HCT116 (cell line): ENCODE results near the gene SIX3. TPM values are rescaled to one million over a fixed set of nuclear protein-coding genes. Genes with fewer than 3 reads are reported as not detected.

Experiments
- ATAC-seq: fragments of 200-7000 bp; cut with Tn5 transposase; 2 replicates; pipeline ENCODE4 v1.9.1; 2020; ENCODE audit warnings: mild to moderate bottlenecking, moderate library complexity
- BruUV-seq: library from RNA; stranded (reverse); fragments of 400-500 nt; replicated peaks from 2 replicates; lab custom pipeline; 2021; lab: Mats Ljungman, UMichigan
- CTCF ChIA-PET: fragments of 300-600 bp; sonication (Branson Sonifier 250); formaldehyde crosslinking; loops from one replicate; lab custom pipeline; 2021; ENCODE audit warnings: antibody characterized with exemption; lab: Charles Lee
- POLR2A ChIA-PET: fragments of 300-600, 350-600 bp; sonication (Branson Sonifier 250); formaldehyde crosslinking; loops from one replicate; lab custom pipeline; 2021; ENCODE audit warnings: antibody characterized with exemption; lab: Charles Lee
- RAD21 ChIA-PET, 2 experiments: fragments of 300-600 bp; sonication (Branson Sonifier 250); formaldehyde crosslinking; loops; one replicate each; lab custom pipeline; 2023; ENCODE audit warnings: low total read pairs in 2 of 2; ENCODE audit not compliant: uncharacterized antibody in 2 of 2, unreplicated experiment in 2 of 2, low non-redundant PET in 1 of 2; lab: Charles Lee
- DNase-seq: peaks from one replicate; pipeline ENCODE4 v3.0.0-alpha.2; 2010; ENCODE audit warnings: low read depth, low spot score
- H2AFZ ChIP-seq: fragments of 200-600 bp; shearing (Covaris generic), sonication (generic); 2 replicates; pipeline ENCODE4 v1.6.1; 2017; ENCODE audit warnings: low read depth, mixed run types, mixed read lengths, antibody characterized with exemption, low read length; ENCODE audit not compliant: poor library complexity, severe bottlenecking
- H3K27ac ChIP-seq: 2 replicates; pipeline ENCODE4 v1.5.1; 2012; ENCODE audit warnings: low read depth, low read length
- H3K27me3 ChIP-seq: fragments of 200-600 bp; sonication (generic); 2 replicates; pipeline ENCODE4 v1.6.1; 2016; ENCODE audit warnings: mixed run types, low read length, mixed read lengths; ENCODE audit not compliant: insufficient read depth
- H3K36me3 ChIP-seq, 2 experiments: fragments of 200-500 bp in 1 of 2; fragments of 200-600 bp in 1 of 2; sonication (Bioruptor generic) in 1 of 2; sonication (generic) in 1 of 2; 2 replicates each; pipeline versions ENCODE4 v1.5.1 to v1.6.1; 2014 to 2016; ENCODE audit warnings: low read length in 2 of 2, inconsistent platforms in 1 of 2, mixed read lengths in 1 of 2, mixed run types in 1 of 2; ENCODE audit not compliant: insufficient read depth in 2 of 2, control insufficient read depth in 1 of 2
- H3K4me1 ChIP-seq, 2 experiments: fragments of 200-600 bp in 1 of 2; sonication (generic) in 1 of 2; 2 replicates each; pipeline versions ENCODE4 v1.5.1 to v1.6.1; 2012 to 2017; ENCODE audit warnings: low read length in 2 of 2, inconsistent platforms in 1 of 2, mild to moderate bottlenecking in 1 of 2, mixed read lengths in 1 of 2, mixed run types in 1 of 2, moderate library complexity in 1 of 2; ENCODE audit not compliant: insufficient read depth in 2 of 2, control insufficient read depth in 1 of 2
- H3K4me2 ChIP-seq: fragments of 200-600 bp; sonication (generic); 2 replicates; pipeline ENCODE4 v1.6.1; 2017; ENCODE audit warnings: mixed run types, low read length, mixed read lengths
- H3K4me3 ChIP-seq, 2 experiments: fragments of 200-600 bp in 1 of 2; sonication (generic) in 1 of 2; replicated peaks in 1 of 2; 2 replicates each; pipeline ENCODE4 v1.5.1; 2011 to 2016; ENCODE audit warnings: low read length in 2 of 2, control low read depth in 1 of 2, low read depth in 1 of 2, mild to moderate bottlenecking in 1 of 2, mixed read lengths in 1 of 2, mixed run types in 1 of 2
- H3K79me2 ChIP-seq: fragments of 200-600 bp; sonication (generic); 2 replicates; pipeline ENCODE4 v1.6.1; 2017; ENCODE audit warnings: mild to moderate bottlenecking, mixed run types, low read length, moderate library complexity, mixed read lengths; ENCODE audit not compliant: insufficient read depth
- H3K9ac ChIP-seq: fragments of 200-600 bp; sonication (generic); 2 replicates; pipeline ENCODE4 v1.6.1; 2016; ENCODE audit warnings: low read length, mixed read lengths
- H3K9me2 ChIP-seq: fragments of 200-600 bp; sonication (generic), shearing (Covaris generic); 2 replicates; pipeline ENCODE4 v1.6.1; 2017; ENCODE audit warnings: mixed run types, mild to moderate bottlenecking, moderate library complexity; ENCODE audit not compliant: insufficient read depth
- H3K9me3 ChIP-seq, 2 experiments: fragments of 200-500 bp in 1 of 2; fragments of 200-600 bp in 1 of 2; sonication (Bioruptor generic) in 1 of 2; sonication (generic) in 1 of 2; 2 replicates each; pipeline ENCODE4 v1.6.1; 2014 to 2017; ENCODE audit warnings: low read length in 2 of 2, mixed read lengths in 2 of 2, inconsistent platforms in 1 of 2, low read depth in 1 of 2, mild to moderate bottlenecking in 1 of 2, mixed run types in 1 of 2, moderate library complexity in 1 of 2; ENCODE audit not compliant: control insufficient read depth in 1 of 2, insufficient read depth in 1 of 2
- H4K20me1 ChIP-seq: fragments of 200-600 bp; sonication (generic), shearing (Covaris generic); 2 replicates; pipeline ENCODE4 v1.6.1; 2017; ENCODE audit warnings: mixed run types, mild to moderate bottlenecking, moderate library complexity; ENCODE audit not compliant: insufficient read depth
- CBX3 ChIP-seq: IDR thresholded peaks from 2 replicates; pipeline ENCODE4 v1.6.1; 2012; ENCODE audit warnings: low read depth
- CEBPB ChIP-seq: IDR thresholded peaks from 2 replicates; pipeline ENCODE4 v1.6.1; 2012; ENCODE audit warnings: low read depth
- EGR1 ChIP-seq: IDR thresholded peaks from 2 replicates; pipeline ENCODE4 v1.6.1; 2012; ENCODE audit warnings: low read depth
- EZH2 ChIP-seq: fragments of 200-600 bp; sonication (generic); IDR thresholded peaks from 2 replicates; pipeline ENCODE4 v1.6.1; 2017; ENCODE audit warnings: antibody characterized with exemption, mixed run types
- EZH2phosphoT487 ChIP-seq: fragments of 200-600 bp; IDR thresholded peaks from 2 replicates; pipeline ENCODE4 v1.6.1; 2018; ENCODE audit warnings: antibody characterized with exemption, borderline replicate concordance
- RAD21 ChIP-seq: IDR thresholded peaks from 2 replicates; pipeline ENCODE4 v1.6.1; 2012; ENCODE audit warnings: low read depth, mild to moderate bottlenecking
- SP1 ChIP-seq: IDR thresholded peaks from 2 replicates; pipeline ENCODE4 v1.6.1; 2012; ENCODE audit warnings: low read depth
- SRF ChIP-seq: IDR thresholded peaks from 2 replicates; pipeline ENCODE4 v1.6.1; 2012; ENCODE audit warnings: low read depth
- ZNF274 ChIP-seq: fragments of 200-500 bp; sonication (Bioruptor generic); IDR thresholded peaks from 2 replicates; pipeline ENCODE4 v1.6.1; 2014; ENCODE audit warnings: mild to moderate bottlenecking, low read depth, low read length, inconsistent platforms
- intact Hi-C: fragments of 100-400 bp; cut with micrococcal nuclease; formaldehyde crosslinking; loops from 2 replicates; pipeline ENCODE4 v1.10.0; 2022
- total RNA-seq: library from RNA; stranded (reverse); gene quantifications from one replicate; pipeline ENCODE4 v1.2.1, GENCODE V29; 2021; ENCODE audit not compliant: unreplicated experiment
- TF ChIP-seq, protein P1 (sequence below): IDR thresholded peaks from 2 replicates; pipeline ENCODE4 v1.6.1; 2012
- TF ChIP-seq, protein P2 (sequence below): IDR thresholded peaks from 2 replicates; pipeline ENCODE4 v1.6.1; 2011; ENCODE audit warnings: mild to moderate bottlenecking, low read length, moderate library complexity; ENCODE audit not compliant: insufficient replicate concordance; ENCODE audit errors: extremely low read depth

The SIX3 gene
- total RNA-seq, 1 experiment from 2014 or later, result 1.2 TPM

DNA sequence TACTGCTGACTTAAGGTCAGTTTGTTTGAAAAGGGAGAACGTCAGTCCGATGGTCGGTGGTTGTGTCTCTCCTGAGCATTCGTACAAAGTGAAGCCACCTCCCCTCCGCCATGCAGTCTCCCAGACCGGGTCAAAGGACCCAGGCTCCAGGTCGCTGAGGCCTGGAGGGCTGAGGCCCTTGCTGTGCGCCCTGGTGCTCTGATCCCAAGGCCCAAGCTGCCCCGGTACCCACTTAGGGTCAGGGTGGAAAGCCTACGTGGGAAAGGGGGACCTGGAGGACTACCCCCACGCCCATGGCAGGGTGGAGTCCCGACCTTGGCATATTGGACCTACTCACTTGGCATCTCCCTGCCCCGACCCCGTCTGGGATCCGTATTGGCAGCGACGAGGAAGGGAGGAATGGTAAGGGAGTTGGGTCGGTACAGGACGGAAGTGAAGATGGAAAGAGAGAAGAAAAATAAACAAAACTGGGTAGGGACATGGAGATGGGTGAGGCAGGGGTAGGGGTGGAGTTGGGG lies 8.0 kb upstream of the SIX3 start:
- Histone ChIP-seq H3K4me2 (no peak overlapping the region), H3K27me3 (no peaks in the 10 kb centered on the region)
- CTCF ChIA-PET, result no interaction called here

More for the DNA sequence above, 8.0 kb upstream of the SIX3 start:
- no peak overlapping the region for H3K4me3 ChIP-seq
- ChIA-PET POLR2A (no interaction called here), RAD21 (no interaction called here)
- ATAC-seq (no peak), DNase-seq (no peak)
- no peaks in the 10 kb centered on the region for H3K9me2 ChIP-seq
- H3K79me2 ChIP-seq, result no peaks in the 10 kb centered on the region
- H3K36me3 ChIP-seq, result no peaks in the 10 kb centered on the region
- H3K9me3 ChIP-seq, result no peaks in the 10 kb centered on the region
- no peak overlapping the region for H3K27ac ChIP-seq
- TF ChIP-seq RAD21 (no peak), EZH2 (no peak), SP1 (no peak), EGR1 (no peak), ZNF274 (no peak), CBX3 (no peak), EZH2phosphoT487 (no peak), CEBPB (no peak), SRF (no peak)
- TF ChIP-seq, protein P1, sequence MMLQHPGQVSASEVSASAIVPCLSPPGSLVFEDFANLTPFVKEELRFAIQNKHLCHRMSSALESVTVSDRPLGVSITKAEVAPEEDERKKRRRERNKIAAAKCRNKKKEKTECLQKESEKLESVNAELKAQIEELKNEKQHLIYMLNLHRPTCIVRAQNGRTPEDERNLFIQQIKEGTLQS, result no peak
- TF ChIP-seq, protein P2, sequence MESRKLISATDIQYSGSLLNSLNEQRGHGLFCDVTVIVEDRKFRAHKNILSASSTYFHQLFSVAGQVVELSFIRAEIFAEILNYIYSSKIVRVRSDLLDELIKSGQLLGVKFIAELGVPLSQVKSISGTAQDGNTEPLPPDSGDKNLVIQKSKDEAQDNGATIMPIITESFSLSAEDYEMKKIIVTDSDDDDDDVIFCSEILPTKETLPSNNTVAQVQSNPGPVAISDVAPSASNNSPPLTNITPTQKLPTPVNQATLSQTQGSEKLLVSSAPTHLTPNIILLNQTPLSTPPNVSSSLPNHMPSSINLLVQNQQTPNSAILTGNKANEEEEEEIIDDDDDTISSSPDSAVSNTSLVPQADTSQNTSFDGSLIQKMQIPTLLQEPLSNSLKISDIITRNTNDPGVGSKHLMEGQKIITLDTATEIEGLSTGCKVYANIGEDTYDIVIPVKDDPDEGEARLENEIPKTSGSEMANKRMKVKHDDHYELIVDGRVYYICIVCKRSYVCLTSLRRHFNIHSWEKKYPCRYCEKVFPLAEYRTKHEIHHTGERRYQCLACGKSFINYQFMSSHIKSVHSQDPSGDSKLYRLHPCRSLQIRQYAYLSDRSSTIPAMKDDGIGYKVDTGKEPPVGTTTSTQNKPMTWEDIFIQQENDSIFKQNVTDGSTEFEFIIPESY, result no peak
- intact Hi-C loops, result no loop called here
- H3K4me1 ChIP-seq, result peaks cover 2 to 20% of the 10 kb centered on the region in 2 experiments; a peak in 3 of 4 replicates
- no peak overlapping the region for H2AFZ ChIP-seq
- no peak overlapping the region for H3K9ac ChIP-seq
- BruUV-seq, result no TSS peak
- no peaks in the 10 kb centered on the region for H4K20me1 ChIP-seq
